HG02759 (cell line): ENCODE data around the gene SORCS1.

Experiments used
- ATAC-seq: cut with Tn5 transposase; IDR thresholded peaks from one replicate; pipeline ENCODE4 v1.9.1; 2021; ENCODE audit warnings: mild to moderate bottlenecking, moderate library complexity; ENCODE audit not compliant: unreplicated experiment

Gene SORCS1

GRCh38 chr10:106619346-106619745 is 545.2 kb downstream of the SORCS1 start:
- ATAC-seq: no peak

GRCh38 chr10:106618646-106619045 is 545.9 kb downstream of the SORCS1 start:
- no peak for ATAC-seq

GRCh38 chr10:106615081-106615480 is 549.4 kb downstream of the SORCS1 start:
- ATAC-seq: no peak

- ATAC-seq: no peak
These were observed 550.2 kb downstream of the SORCS1 start for GRCh38 chr10:106614293-106614692.

GRCh38 chr10:106612381-106612780 is 552.1 kb downstream of the SORCS1 start:
- no peak for ATAC-seq

GRCh38 chr10:106609470-106610266 is 554.8 kb downstream of the SORCS1 start:
- ATAC-seq: no peak

GRCh38 chr10:106608066-106608465 is 556.4 kb downstream of the SORCS1 start:
- ATAC-seq: no peak

GRCh38 chr10:106595281-106595680 is 569.2 kb downstream of the SORCS1 start:
- no peak for ATAC-seq

GRCh38 chr10:106593876-106594275 is 570.6 kb downstream of the SORCS1 start:
- no peak for ATAC-seq

GRCh38 chr10:106592396-106592795 is 572.1 kb downstream of the SORCS1 start:
- ATAC-seq: no peak

GRCh38 chr10:106582291-106582690 is 582.2 kb downstream of the SORCS1 start:
- peak; percentile 49 for ATAC-seq

- ATAC-seq: no peak
These were observed 586.8 kb downstream of the SORCS1 start for GRCh38 chr10:106577756-106578155.

GRCh38 chr10:106577266-106577665 is 587.2 kb downstream of the SORCS1 start:
- ATAC-seq: no peak

GRCh38 chr10:106576534-106576933 is 588.0 kb downstream of the SORCS1 start:
- no peak for ATAC-seq

GRCh38 chr10:106573106-106573505 is 591.4 kb downstream of the SORCS1 start:
- ATAC-seq: no peak

- no peak for ATAC-seq
These were observed 593.1 kb downstream of the SORCS1 start for GRCh38 chr10:106571192-106571946.

GRCh38 chr10:106570268-106570667 is 594.2 kb downstream of the SORCS1 start:
- ATAC-seq: no peak

GRCh38 chr10:106567629-106568028 is 596.9 kb downstream of the SORCS1 start:
- no peak for ATAC-seq

GRCh38 chr10:106566873-106567272 is 597.6 kb downstream of the SORCS1 start:
- ATAC-seq: no peak

- ATAC-seq: no peak
These were observed 599.0 kb downstream of the SORCS1 start for GRCh38 chr10:106565546-106565945.

- ATAC-seq: no peak
These were observed 601.1 kb downstream of the SORCS1 start for GRCh38 chr10:106563384-106563783.
